Stimulated activated CD8-positive, alpha-beta memory T cell treated with anti-CD3 and anti-CD28 coated beads, Interleukin-15, amount 100 ng/mL, for 48 hours (primary cell): Measurements from ENCODE around the gene RAB10.
A peak's percentile ranks its signal among the peaks of the same experiment; 100 is the strongest.
"Not testable (repeated sequence)": the region's sequence is repeated elsewhere in the genome, so short reads cannot be mapped to it uniquely, and the experiment has no call there.

Source experiments
- DNase-seq, 2 donors: peaks; one replicate each; pipeline ENCODE4 v3.0.0-alpha.2; 2020; ENCODE audit warnings: low read depth in 2 of 2

Gene RAB10

DNA sequence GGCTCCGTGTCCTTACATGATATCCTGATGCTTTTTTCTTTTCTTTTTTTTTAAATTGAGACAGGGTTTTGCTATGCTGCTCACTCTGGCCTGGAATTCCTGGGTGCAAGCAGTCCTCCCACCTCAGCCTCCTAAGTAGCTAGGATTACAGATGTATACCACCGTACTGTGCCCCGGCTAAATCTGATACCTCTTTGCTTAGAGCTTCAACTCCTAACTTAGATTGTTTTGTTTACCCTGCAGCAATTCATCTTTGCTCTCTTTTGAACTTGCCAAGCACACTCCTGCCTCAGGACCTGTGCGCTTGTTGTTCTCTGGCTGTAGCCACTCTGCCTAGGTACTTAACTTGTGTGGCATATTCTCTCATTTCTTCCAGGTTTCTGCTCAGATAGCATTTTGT, 24.5 kb downstream of the RAB10 start:
- no peak for DNase-seq

GRCh38 chr2:26059542-26059941, 25.7 kb downstream of the RAB10 start:
- DNase-seq: no peak

- DNase-seq: no peak
These were observed 27.7 kb downstream of the RAB10 start for GRCh38 chr2:26061539-26061938.

DNA sequence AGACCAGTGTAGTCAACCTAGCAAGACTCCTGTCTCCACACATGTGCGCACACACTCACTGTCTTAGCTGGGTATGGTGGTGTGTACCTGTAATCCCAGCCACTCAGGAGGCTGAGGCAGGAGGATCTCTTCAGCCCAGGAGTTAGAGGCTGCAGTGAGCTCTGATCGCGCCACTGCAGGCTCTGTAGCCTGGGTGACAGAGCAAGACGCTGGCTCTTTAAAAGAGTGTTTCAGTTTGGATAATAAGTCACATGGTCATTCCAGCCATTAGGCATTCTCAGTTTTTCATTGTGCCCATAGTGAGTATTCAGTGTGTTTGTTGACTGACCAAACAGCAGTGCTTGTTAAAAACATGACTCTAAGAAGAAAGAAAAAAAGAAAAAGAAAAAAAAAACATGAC, 31.0 kb downstream of the RAB10 start:
- DNase-seq: no peak

DNA sequence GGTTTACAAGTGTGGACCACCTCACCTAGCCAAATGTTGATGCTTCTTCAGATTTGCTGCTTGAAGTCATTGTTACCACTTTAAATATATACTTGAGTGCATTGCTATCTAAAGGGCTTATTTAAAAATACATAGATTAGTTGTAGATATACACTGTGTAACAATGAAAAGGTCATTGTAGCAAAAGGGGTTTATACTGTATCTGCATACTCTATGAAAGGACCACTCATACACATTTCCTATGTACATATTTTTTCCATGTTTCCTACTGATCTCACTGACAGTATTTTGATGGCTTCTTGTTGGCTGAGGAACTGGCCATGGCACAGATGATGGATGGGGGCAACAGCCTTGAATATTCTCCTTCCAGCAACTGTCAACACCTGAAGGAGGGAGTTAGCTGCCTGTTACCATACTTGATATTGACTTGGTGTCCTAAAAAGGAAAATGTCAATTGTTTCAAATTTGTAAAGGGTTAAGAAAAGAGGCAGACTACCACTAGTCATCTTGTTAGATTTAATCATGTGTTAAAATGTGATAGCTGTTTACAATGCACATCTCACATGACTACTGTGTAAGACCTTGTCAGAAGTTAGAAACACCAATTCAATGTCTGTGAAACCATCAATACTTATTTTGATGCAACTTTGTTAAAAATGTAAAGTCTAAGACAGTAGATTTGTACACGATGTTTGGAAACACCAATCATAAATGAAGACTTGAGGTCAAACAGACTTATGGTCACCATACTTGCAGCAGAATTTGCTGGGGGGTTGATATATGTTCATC, 33.5 kb downstream of the RAB10 start:
- no peak for DNase-seq

GRCh38 chr2:26067980-26068507, 34.2 kb downstream of the RAB10 start:
- DNase-seq: no peak

- peak; percentile 25 to 39 for DNase-seq
These were observed 34.9 kb downstream of the RAB10 start for GRCh38 chr2:26068602-26069298.

DNA sequence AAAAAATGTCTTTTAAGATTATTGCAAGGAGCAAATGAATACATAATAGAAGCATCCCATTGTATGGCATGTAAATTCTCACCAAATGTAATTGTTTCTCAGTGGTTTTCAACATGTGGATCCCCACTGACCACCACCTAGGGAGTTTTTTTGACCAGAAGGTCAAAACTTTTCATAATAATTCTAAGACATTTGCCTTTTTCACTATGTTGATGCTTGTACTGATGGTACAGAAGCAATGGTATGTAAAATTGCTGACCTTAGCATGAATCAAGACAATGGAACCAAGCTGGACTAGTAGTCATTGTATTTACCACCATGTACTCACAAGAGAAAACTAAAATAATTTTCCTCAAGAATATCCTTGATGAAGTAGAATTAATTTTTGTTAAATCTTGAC, 36.8 kb downstream of the RAB10 start:
- no peak for DNase-seq

DNA sequence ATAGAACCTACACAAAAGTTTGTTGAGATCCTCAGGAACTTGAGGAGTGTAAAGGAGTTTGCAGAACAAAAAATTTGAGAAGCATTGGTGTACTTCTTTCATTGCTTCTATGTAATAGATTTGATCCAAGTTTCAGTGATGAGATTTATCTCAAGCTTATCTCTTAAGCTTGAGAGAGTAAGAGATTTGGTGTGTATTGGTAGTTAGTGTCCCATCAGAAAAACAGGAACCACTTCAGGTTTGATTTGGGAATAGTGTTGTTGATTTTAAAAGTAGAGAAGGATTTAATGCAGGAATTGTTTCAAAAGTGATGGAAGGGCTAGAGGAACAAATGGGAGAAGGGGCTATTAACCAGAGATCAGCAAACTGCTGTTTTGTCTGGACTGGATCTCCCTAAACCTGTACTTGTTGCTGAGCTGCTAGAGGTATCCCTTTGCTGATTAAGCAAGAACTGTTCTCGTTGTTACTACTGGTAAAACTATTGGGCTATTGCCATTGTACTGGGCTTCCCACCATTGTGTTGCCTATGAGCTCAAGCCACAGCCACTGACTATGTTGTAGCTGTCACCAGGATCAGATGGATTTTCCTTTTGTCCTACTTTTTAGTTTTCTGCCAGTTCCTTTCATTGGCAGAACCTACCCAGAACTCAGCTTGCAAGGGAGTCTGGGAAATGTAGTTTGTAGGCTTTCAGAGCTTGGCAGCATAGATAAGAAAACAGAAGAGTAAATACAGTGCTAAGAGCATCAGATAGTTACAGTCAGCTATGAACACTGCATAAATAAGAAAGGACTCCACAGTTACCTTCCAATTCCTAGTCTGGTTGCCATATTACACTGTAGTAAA, 39.3 kb downstream of the RAB10 start:
- DNase-seq: no peak

GRCh38 chr2:26073830-26074229, 39.9 kb downstream of the RAB10 start:
- no peak for DNase-seq

- DNase-seq: no peak
These were observed 40.8 kb downstream of the RAB10 start for GRCh38 chr2:26074676-26075075.

DNA sequence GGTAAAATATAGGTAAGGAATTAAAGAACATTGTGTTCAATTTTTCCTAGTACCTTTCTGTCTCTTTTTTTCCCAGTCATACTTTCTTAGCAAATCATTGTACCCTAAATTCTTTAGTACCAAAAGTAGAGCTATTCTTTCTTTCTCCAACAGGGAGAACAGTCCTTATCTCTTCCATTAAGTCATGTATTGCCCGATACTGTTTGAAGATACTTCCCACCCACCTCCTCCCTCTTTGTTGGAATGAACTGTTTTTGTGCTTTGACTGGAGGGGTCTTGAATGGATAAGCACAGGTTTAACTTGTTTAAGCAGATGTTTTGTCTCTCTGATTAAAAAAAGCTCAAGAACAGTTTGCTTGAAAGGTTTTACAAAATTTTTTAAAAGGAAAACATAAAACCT, 41.3 kb downstream of the RAB10 start:
- no peak for DNase-seq

DNA sequence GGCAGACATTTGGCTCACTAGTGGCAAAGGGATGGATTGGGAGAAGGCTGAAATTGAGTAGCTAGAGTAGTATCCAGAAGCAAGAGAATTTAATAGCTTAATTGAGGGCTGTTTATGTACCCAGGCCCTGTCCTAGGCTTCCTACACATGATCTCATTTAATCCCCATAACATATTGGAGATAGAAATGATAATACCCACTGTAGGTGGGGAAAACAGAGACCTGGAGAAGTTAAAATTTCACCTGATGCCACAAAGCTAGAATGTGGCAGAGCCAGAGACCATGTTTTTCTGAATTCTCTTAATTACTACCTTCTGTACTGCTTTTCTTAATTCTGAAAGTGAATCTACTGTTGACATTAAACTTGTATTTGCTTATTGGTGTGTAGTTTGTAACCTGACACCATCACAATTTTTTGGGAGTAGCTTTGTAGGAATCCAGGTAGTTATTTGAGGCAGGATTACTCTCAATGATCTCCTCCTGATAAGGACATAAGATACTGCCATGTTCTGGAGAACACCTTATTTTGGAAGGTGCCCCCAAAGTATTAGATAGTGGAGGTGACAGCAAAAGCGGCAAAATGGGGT, 42.2 kb downstream of the RAB10 start:
- no peak for DNase-seq

- no peak for DNase-seq
These were observed 43.4 kb downstream of the RAB10 start for GRCh38 chr2:26077291-26077690.

DNA sequence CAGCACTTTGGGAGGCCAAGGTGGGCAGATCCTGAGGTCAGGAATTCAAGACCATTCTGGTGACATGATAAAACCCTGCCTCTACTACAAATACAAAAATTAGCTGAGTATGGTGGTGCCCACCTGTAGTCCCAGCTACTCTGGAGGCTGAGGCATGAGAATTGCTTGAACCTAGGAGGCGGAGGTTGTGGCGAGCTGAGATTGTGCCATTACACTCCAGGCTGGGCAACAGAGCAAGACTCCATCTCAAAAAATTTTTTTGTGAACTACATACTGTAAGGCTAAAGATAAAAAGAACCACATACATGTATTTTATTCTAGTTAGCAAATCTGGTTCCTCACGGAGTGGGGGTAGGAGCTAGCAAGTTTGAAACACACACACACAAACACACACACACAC, 45.1 kb downstream of the RAB10 start:
- no peak for DNase-seq

- DNase-seq: no peak
These were observed 46.5 kb downstream of the RAB10 start for GRCh38 chr2:26080356-26080755.

DNA sequence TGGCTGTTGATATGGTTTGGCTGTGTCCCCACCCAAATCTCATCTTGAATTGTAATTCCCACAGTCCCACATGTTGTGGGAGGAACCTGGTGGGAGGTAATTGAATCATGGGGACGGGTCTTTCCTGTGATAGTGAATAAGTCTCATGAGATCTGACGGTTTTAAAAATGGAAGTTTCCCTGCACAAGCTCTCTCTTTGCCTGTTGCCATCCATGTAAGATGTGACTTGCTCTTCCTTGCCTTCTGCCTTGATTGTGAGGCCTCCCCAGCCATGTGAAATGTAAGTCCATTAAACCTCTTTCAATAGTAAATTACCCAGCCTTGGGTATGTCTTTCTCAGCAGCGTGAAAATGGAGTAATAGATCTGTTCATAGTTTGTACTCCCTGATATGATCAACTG, 47.0 kb downstream of the RAB10 start:
- not testable (repeated sequence) for DNase-seq

GRCh38 chr2:26081556-26081955, 47.7 kb downstream of the RAB10 start:
- DNase-seq: no peak

DNA sequence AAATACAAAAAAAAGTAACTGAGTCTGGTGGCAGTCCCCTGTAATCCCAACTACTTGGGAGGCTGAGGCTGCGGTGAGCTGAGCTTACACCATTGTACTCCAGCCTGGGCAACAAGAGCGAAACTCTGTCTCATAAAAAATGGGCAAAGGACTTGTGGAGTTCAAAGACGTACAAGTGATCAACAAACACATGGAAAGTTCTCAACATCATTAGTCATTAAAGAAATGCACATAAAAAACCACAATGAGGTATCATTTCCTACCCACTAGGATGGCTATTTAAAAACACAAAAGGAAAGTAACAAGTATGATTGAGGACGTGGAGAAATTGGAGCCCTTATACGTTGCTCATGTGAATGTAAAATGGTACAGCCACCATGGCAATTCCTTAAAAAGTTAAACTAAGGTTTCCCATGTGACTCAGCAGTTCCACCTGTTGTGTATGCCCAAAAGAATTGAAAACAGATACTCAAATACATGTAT, 52.3 kb downstream of the RAB10 start:
- no peak for DNase-seq

DNA sequence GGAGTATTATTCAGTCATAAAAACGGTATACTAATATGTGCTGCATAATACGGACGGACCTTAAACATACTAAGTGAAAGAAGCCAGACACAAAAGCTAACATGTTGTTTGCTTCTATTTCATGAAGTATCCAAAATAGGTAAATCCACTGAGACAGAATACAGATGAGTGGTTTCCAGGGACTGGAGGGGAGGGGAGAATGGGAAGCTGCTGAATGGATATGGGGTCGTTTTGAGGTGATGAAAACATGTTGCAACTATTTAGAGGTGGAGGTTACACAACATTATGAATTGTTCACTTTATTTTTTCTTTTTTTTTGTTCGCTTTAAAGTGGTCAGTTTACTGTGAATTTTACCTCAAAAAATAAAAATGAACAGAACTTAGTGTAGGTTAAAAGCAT, 52.9 kb downstream of the RAB10 start:
- no peak for DNase-seq

DNA sequence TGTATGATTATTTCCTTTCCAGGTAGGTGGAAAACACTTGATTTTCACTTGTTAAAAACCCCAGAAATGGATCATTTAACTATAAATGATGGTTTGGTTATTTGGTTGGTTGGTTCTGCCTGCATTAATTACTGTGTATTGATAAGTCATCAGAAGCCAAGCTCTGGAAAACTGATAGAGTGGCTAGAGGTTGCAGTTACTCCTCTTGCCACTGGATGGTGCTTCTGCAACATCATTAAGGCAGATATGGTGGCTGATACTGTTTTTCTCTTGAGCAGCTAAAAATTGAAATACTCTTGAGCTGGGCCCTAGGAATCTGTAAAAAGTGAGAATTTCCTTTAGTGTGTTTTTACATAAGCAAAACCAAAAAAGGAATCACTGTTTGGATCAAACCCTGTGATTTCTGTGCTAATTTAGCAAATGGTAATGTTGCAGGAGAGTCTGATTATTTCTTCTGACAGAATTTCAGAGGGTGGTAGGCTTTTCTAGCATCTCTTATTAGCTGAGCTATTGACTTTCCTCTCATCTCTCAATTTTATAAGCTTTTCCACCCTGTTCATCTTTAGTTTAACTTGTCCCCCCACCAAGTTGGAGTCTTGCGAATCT, 54.3 kb downstream of the RAB10 start:
- DNase-seq: no peak
